ENCODE results near the gene RBM17. TPM values are rescaled to one million over a fixed set of nuclear protein-coding genes. Genes with fewer than 3 reads are reported as not detected.

The RBM17 gene
- total RNA-seq, 2 donors from 2014 or later: 40.5 to 59.2 TPM

DNA sequence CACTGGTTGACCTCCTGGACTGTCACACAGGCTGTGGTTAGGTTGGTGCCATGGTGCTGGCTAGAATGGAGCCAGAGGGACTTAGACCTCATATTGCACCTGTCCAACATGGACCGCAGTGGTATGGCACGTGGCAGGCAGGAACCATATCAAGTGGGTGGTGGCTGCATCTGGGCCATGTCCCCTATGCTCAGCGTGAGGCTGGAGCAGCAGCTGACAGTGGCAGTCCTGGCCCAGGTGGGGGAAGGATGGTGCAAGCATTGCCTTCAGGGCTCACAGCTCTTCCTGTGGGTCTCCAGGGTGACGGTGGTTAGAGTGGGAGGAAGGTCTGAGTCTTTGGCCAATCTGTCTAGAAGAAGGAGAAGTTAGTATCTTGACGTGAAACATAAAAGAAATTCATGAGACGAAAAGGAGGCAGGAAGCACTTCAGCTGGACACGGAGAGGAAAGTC, 59.4 kb downstream of the RBM17 start:
- intact Hi-C loops (cut with DNase I): loop anchor here (5.0 kb wide), 1 partner anchor 54 kb away; the partner anchor contains the start of gene PFKFB3
- TF ChIP-seq POLR2A (IDR thresholded peaks at IDR 0.05): no peak
- TF ChIP-seq, protein P1, sequence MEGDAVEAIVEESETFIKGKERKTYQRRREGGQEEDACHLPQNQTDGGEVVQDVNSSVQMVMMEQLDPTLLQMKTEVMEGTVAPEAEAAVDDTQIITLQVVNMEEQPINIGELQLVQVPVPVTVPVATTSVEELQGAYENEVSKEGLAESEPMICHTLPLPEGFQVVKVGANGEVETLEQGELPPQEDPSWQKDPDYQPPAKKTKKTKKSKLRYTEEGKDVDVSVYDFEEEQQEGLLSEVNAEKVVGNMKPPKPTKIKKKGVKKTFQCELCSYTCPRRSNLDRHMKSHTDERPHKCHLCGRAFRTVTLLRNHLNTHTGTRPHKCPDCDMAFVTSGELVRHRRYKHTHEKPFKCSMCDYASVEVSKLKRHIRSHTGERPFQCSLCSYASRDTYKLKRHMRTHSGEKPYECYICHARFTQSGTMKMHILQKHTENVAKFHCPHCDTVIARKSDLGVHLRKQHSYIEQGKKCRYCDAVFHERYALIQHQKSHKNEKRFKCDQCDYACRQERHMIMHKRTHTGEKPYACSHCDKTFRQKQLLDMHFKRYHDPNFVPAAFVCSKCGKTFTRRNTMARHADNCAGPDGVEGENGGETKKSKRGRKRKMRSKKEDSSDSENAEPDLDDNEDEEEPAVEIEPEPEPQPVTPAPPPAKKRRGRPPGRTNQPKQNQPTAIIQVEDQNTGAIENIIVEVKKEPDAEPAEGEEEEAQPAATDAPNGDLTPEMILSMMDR (IDR thresholded peaks at IDR 0.05): no peak
- no peak for TF ChIP-seq POLR2AphosphoS5 (IDR thresholded peaks at IDR 0.05)
- Histone ChIP-seq H3K27ac (no peak overlapping the region), H3K4me1 (replicated peaks) (no peaks in the 10 kb centered on the region), H3K4me3 (no peak overlapping the region), H3K9me3 (no peaks in the 10 kb centered on the region), H3K36me3 (no peaks in the 10 kb centered on the region), H3K27me3 (replicated peaks; ENCODE audit: insufficient read depth) (no peaks in the 10 kb centered on the region)
- DNase-seq (ENCODE audit: low spot score): no peak
- 89% methylated on average over 7 of the region's 7 CpGs for WGBS

- no peak for DNase-seq (ENCODE audit: low spot score)
- no peaks in the 10 kb centered on the region for H3K4me1 ChIP-seq (replicated peaks)
- TF ChIP-seq POLR2AphosphoS5 (IDR thresholded peaks at IDR 0.05): no peak
- TF ChIP-seq, protein P1 (IDR thresholded peaks at IDR 0.05): no peak
- TF ChIP-seq POLR2A (IDR thresholded peaks at IDR 0.05): no peak
- no peak overlapping the region for H3K27ac ChIP-seq
- H3K36me3 ChIP-seq: no peaks in the 10 kb centered on the region
- H3K4me3 ChIP-seq: no peak overlapping the region
- intact Hi-C loops (cut with DNase I): loop anchor here (5.0 kb wide), 1 partner anchor 53 kb away; the partner anchor contains the start of gene PFKFB3
- 84% methylated on average over 6 of the region's 6 CpGs for WGBS
- H3K27me3 ChIP-seq (replicated peaks; ENCODE audit: insufficient read depth): no peaks in the 10 kb centered on the region
- no peaks in the 10 kb centered on the region for H3K9me3 ChIP-seq
Measured at GRCh38 chr10:6148908-6149307, 60.1 kb downstream of the RBM17 start.

- intact Hi-C loops (cut with DNase I): loop anchor here (2.0 kb wide), 1 partner anchor 43 kb away; no protein-coding TSS in a partner anchor
- no peaks in the 10 kb centered on the region for H3K27me3 ChIP-seq (replicated peaks; ENCODE audit: insufficient read depth)
- 32% methylated on average over 22 of the region's 22 CpGs for WGBS
- H3K4me3 ChIP-seq: no peak overlapping the region
- H3K27ac ChIP-seq: no peak overlapping the region
- peak; percentile 55 for DNase-seq (ENCODE audit: low spot score)
- TF ChIP-seq, protein P1 (IDR thresholded peaks at IDR 0.05): peak in 3 of 4 experiments; percentile 50 to 65 (median 61)
- TF ChIP-seq POLR2AphosphoS5 (IDR thresholded peaks at IDR 0.05): peak; percentile 38
- no peak for TF ChIP-seq POLR2A (IDR thresholded peaks at IDR 0.05)
- no peaks in the 10 kb centered on the region for H3K4me1 ChIP-seq (replicated peaks)
- no peaks in the 10 kb centered on the region for H3K9me3 ChIP-seq
- no peaks in the 10 kb centered on the region for H3K36me3 ChIP-seq
Measured at GRCh38 chr10:6151087-6151977, 62.5 kb downstream of the RBM17 start.

GRCh38 chr10:6153845-6154244, 65.0 kb downstream of the RBM17 start:
- Histone ChIP-seq H3K36me3 (no peaks in the 10 kb centered on the region), H3K4me3 (no peak overlapping the region), H3K27ac (no peak overlapping the region), H3K9me3 (no peaks in the 10 kb centered on the region), H3K4me1 (replicated peaks) (no peaks in the 10 kb centered on the region), H3K27me3 (replicated peaks; ENCODE audit: insufficient read depth) (no peaks in the 10 kb centered on the region)
- TF ChIP-seq POLR2A (IDR thresholded peaks at IDR 0.05) (no peak), POLR2AphosphoS5 (IDR thresholded peaks at IDR 0.05) (no peak)
- TF ChIP-seq, protein P1 (IDR thresholded peaks at IDR 0.05): no peak
- 86% methylated on average over 7 of the region's 7 CpGs for WGBS
- intact Hi-C loops (cut with DNase I): no loop called here
- DNase-seq (ENCODE audit: low spot score): no peak
